GM12878 (cell line): ENCODE results near the gene TKTL1. TPM values are rescaled to one million over a fixed set of nuclear protein-coding genes. Genes with fewer than 3 reads are reported as not detected.

Source experiments
- BHLHE40 ChIP-seq, 2 experiments: fragments of 450-650 bp in 1 of 2; IDR thresholded peaks; 2 replicates each; pipeline ENCODE4 v1.6.1; 2011 to 2017; ENCODE audit warnings: low read depth in 2 of 2, borderline replicate concordance in 1 of 2, improper control_type of control experiment in 1 of 2, low read length in 1 of 2, mild to moderate bottlenecking in 1 of 2
- CBX3 ChIP-seq: fragments of 200-600 bp; sonication (generic); IDR thresholded peaks from 2 replicates; pipeline ENCODE4 v1.6.1; 2016; ENCODE audit warnings: low read depth, borderline replicate concordance
- EP300 ChIP-seq, 2 experiments: fragments of 150-350 bp in 1 of 2; IDR thresholded peaks; 2 replicates each; pipeline ENCODE4 v1.6.1; 2011 to 2012; ENCODE audit warnings: low read depth in 2 of 2, low read length in 2 of 2, borderline replicate concordance in 1 of 2, improper control_type of control experiment in 1 of 2, inconsistent platforms in 1 of 2; ENCODE audit not compliant: control insufficient read depth in 1 of 2
- KLF5 ChIP-seq: fragments of 450-650 bp; IDR thresholded peaks from 2 replicates; pipeline ENCODE4 v1.6.1; 2014; ENCODE audit warnings: mild to moderate bottlenecking; ENCODE audit not compliant: partially characterized antibody
- LARP7 ChIP-seq: fragments of 450-650 bp; IDR thresholded peaks from 2 replicates; pipeline ENCODE4 v1.6.1; 2017; ENCODE audit warnings: mild to moderate bottlenecking
- MAX ChIP-seq: IDR thresholded peaks from 2 replicates; pipeline ENCODE4 v1.6.1; 2012; ENCODE audit warnings: low read depth, low read length, improper control_type of control experiment
- MEF2B ChIP-seq: fragments of 450-650 bp; IDR thresholded peaks from 2 replicates; pipeline ENCODE4 v1.6.1; 2018; ENCODE audit warnings: mild to moderate bottlenecking, moderate library complexity; ENCODE audit not compliant: partially characterized antibody, poor library complexity, severe bottlenecking
- MTA3 ChIP-seq: IDR thresholded peaks from 2 replicates; pipeline ENCODE4 v1.6.1; 2012; ENCODE audit warnings: low read length, inconsistent platforms, borderline replicate concordance
- MYB ChIP-seq: fragments of 150-350 bp; IDR thresholded peaks from 2 replicates; pipeline ENCODE4 v1.6.1; 2014; ENCODE audit warnings: mild to moderate bottlenecking, low read depth, low read length, borderline replicate concordance
- NFIC ChIP-seq: IDR thresholded peaks from 2 replicates; pipeline ENCODE4 v1.6.1; 2012; ENCODE audit warnings: low read depth, mild to moderate bottlenecking, inconsistent platforms, low read length, moderate library complexity
- NFYB ChIP-seq: IDR thresholded peaks from 2 replicates; pipeline ENCODE4 v1.6.1; 2011; ENCODE audit warnings: low read depth, mild to moderate bottlenecking, low read length, improper control_type of control experiment, moderate library complexity; ENCODE audit not compliant: insufficient read depth
- POLR2AphosphoS2 ChIP-seq: IDR thresholded peaks from 2 replicates; pipeline ENCODE4 v1.6.1; 2011; ENCODE audit warnings: low read depth, mild to moderate bottlenecking, low read length, improper control_type of control experiment, moderate library complexity
- POU2F2 ChIP-seq: IDR thresholded peaks from 3 replicates; pipeline ENCODE4 v1.6.1; 2011; ENCODE audit warnings: low read depth, mild to moderate bottlenecking, low read length, borderline replicate concordance
- RUNX3 ChIP-seq: IDR thresholded peaks from 2 replicates; pipeline ENCODE4 v1.6.1; 2012; ENCODE audit warnings: low read length, inconsistent platforms
- SIN3A ChIP-seq: IDR thresholded peaks from 2 replicates; pipeline ENCODE4 v1.6.1; 2012; ENCODE audit warnings: low read depth, low read length, improper control_type of control experiment
- WRNIP1 ChIP-seq: IDR thresholded peaks from 2 replicates; pipeline ENCODE4 v1.6.1; 2011; ENCODE audit warnings: low read depth, low read length, improper control_type of control experiment, borderline replicate concordance
- ZBED1 ChIP-seq: IDR thresholded peaks from 2 replicates; pipeline ENCODE4 v1.6.1; 2016; ENCODE audit warnings: borderline replicate concordance
- ZNF24 ChIP-seq: fragments of 450-650 bp; IDR thresholded peaks from 2 replicates; pipeline ENCODE4 v1.6.1; 2017; ENCODE audit warnings: antibody characterized with exemption, mild to moderate bottlenecking
- ZNF592 ChIP-seq: fragments of 450-650 bp; IDR thresholded peaks from 2 replicates; pipeline ENCODE4 v1.6.1; 2017; ENCODE audit warnings: mild to moderate bottlenecking, moderate library complexity
- polyA plus RNA-seq, 11 experiments: library from polyadenylated mRNA; depleted of rRNA in 4 of 11; unstranded in 6 of 11; stranded (reverse) in 5 of 11; fragments of >200 nt; fragmentation: Nextera tagmentation in 4 of 11; fragmentation: Illumina TruSeq in 1 of 11; extraction: Ambion mirVana in 4 of 11; extraction: Trizol in 1 of 11; gene quantifications; 1 replicate in 1 of 11; 2 replicates in 10 of 11; pipeline versions ENCODE4 v1.2.1 to v1.2.3, GENCODE V29; 2011 to 2016; ENCODE audit warnings: inconsistent platforms in 2 of 11, missing spikeins in 2 of 11, low read depth in 1 of 11
- total RNA-seq, 4 experiments: library from RNA; depleted of rRNA in 3 of 4; stranded (reverse); fragments of >200 nt in 3 of 4; fragmentation: Illumina TruSeq in 1 of 4; extraction: Trizol in 1 of 4; gene quantifications; 2 replicates each; pipeline versions ENCODE4 v1.2.1 to v1.2.3, GENCODE V29; 2013 to 2021
- TF ChIP-seq, protein P1 (sequence below): fragments of 450-650 bp; IDR thresholded peaks from 2 replicates; pipeline ENCODE4 v1.6.1; 2016; ENCODE audit warnings: mild to moderate bottlenecking
- TF ChIP-seq, protein P2 (sequence below): fragments of 450-650 bp; IDR thresholded peaks from 2 replicates; pipeline ENCODE4 v1.6.1; 2017; ENCODE audit warnings: low read depth, mild to moderate bottlenecking, moderate library complexity

Gene TKTL1
- total and polyA plus RNA-seq, 10 of the 15 experiments (the other 5 are each of a cell fraction or from before 2014, with no cell fraction given): 0.01 to 0.07 TPM; not detected in 8

- TF ChIP-seq, protein P1, sequence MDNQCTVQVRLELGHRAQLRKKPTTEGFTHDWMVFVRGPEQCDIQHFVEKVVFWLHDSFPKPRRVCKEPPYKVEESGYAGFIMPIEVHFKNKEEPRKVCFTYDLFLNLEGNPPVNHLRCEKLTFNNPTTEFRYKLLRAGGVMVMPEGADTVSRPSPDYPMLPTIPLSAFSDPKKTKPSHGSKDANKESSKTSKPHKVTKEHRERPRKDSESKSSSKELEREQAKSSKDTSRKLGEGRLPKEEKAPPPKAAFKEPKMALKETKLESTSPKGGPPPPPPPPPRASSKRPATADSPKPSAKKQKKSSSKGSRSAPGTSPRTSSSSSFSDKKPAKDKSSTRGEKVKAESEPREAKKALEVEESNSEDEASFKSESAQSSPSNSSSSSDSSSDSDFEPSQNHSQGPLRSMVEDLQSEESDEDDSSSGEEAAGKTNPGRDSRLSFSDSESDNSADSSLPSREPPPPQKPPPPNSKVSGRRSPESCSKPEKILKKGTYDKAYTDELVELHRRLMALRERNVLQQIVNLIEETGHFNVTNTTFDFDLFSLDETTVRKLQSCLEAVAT: no peak
- TF ChIP-seq POU2F2 (no peak), MTA3 (no peak), MAX (0 out of 2 replicates have a peak, but pooled peaks have one; percentile 17), BHLHE40 (IDR thresholded peaks at IDR 0.05; ENCODE audit: borderline replicate concordance in 1 of 2, low read depth in 2 of 2, low read length in 1 of 2) (peak; percentile 25 to 57; a peak in 2 of 4 replicates), SIN3A (no peak), NFYB (no peak), NFIC (no peak), CBX3 (no peak), ZBED1 (no peak), MEF2B (peak; percentile 27), WRNIP1 (no peak), RUNX3 (peak; percentile 81), ZNF592 (no peak), POLR2AphosphoS2 (no peak), ZNF24 (no peak), KLF5 (no peak), EP300 (IDR thresholded peaks at IDR 0.05; ENCODE audit: borderline replicate concordance in 1 of 2, control insufficient read depth in 1 of 2, low read depth in 2 of 2, low read length in 2 of 2) (no peak), LARP7 (no peak), MYB (no peak)
- TF ChIP-seq, protein P2, sequence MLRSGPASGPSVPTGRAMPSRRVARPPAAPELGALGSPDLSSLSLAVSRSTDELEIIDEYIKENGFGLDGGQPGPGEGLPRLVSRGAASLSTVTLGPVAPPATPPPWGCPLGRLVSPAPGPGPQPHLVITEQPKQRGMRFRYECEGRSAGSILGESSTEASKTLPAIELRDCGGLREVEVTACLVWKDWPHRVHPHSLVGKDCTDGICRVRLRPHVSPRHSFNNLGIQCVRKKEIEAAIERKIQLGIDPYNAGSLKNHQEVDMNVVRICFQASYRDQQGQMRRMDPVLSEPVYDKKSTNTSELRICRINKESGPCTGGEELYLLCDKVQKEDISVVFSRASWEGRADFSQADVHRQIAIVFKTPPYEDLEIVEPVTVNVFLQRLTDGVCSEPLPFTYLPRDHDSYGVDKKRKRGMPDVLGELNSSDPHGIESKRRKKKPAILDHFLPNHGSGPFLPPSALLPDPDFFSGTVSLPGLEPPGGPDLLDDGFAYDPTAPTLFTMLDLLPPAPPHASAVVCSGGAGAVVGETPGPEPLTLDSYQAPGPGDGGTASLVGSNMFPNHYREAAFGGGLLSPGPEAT: 0 out of 2 replicates have a peak, but pooled peaks have one; percentile 40
Observed at GRCh38 chrX:154368630-154369448, 73.2 kb downstream of the TKTL1 start (continued).
